HEK293 (cell line): Measurements from ENCODE around the gene IL15.
"Not testable (repeated sequence)": the region's sequence is repeated elsewhere in the genome, so short reads cannot be mapped to it uniquely, and the experiment has no call there.

Experiments used
- BCL11B ChIP-seq: fragments of 450-650 bp; formaldehyde crosslinking; IDR thresholded peaks from 2 replicates; pipeline ENCODE4 v1.5.1; 2016; ENCODE audit warnings: low read depth, missing biosample characterization, missing genetic modification characterization
- IKZF3 ChIP-seq: fragments of 450-650 bp; IDR thresholded peaks from 2 replicates; pipeline ENCODE4 v1.5.0; 2018; ENCODE audit warnings: missing biosample characterization, mild to moderate bottlenecking, missing genetic modification characterization, moderate library complexity
- ZBTB7A ChIP-seq: fragments of 450-650 bp; formaldehyde crosslinking; IDR thresholded peaks from 2 replicates; pipeline ENCODE4 v1.5.1; 2016; ENCODE audit warnings: low read depth, missing biosample characterization, missing genetic modification characterization
- ZNF133 ChIP-seq: fragments of 450-650 bp; formaldehyde crosslinking; IDR thresholded peaks from 2 replicates; pipeline ENCODE4 v1.5.1; 2016; ENCODE audit warnings: missing biosample characterization, missing genetic modification characterization
- ZNF202 ChIP-seq: fragments of 450-650 bp; formaldehyde crosslinking; IDR thresholded peaks from 2 replicates; pipeline ENCODE4 v1.5.1; 2016; ENCODE audit warnings: missing biosample characterization, missing genetic modification characterization, borderline replicate concordance
- TF ChIP-seq, protein P1 (sequence below): fragments of 450-650 bp; formaldehyde crosslinking; IDR thresholded peaks from 2 replicates; pipeline ENCODE4 v1.5.1; 2016; ENCODE audit warnings: missing biosample characterization, missing genetic modification characterization
- TF ChIP-seq, protein P2 (sequence below): fragments of 450-650 bp; formaldehyde crosslinking; IDR thresholded peaks from 2 replicates; pipeline ENCODE4 v1.5.1; 2016; ENCODE audit warnings: missing biosample characterization, missing genetic modification characterization

DNA sequence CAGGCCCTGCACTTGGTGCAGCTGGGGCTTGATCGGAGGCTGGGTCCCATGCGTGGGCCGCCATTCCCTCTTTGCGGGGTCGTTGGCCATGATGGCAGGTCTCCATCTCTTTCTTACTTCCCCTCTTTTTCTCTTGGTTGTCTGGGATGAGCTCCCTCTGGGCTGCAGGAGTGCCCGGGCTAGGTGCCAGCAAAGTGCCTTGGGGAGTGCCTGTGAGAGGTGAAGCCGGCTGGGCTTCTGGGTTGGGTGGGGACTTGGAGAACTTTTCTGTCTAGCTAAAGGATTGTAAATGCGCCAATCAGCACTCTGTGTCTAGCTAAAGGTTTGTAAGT lies 20.8 kb upstream of the IL15 start:
- TF ChIP-seq ZNF133, BCL11B, IKZF3, ZNF202, ZBTB7A (tag by site-specific recombination): not testable (repeated sequence)
- TF ChIP-seq, protein P1, sequence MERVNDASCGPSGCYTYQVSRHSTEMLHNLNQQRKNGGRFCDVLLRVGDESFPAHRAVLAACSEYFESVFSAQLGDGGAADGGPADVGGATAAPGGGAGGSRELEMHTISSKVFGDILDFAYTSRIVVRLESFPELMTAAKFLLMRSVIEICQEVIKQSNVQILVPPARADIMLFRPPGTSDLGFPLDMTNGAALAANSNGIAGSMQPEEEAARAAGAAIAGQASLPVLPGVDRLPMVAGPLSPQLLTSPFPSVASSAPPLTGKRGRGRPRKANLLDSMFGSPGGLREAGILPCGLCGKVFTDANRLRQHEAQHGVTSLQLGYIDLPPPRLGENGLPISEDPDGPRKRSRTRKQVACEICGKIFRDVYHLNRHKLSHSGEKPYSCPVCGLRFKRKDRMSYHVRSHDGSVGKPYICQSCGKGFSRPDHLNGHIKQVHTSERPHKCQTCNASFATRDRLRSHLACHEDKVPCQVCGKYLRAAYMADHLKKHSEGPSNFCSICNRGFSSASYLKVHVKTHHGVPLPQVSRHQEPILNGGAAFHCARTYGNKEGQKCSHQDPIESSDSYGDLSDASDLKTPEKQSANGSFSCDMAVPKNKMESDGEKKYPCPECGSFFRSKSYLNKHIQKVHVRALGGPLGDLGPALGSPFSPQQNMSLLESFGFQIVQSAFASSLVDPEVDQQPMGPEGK: not testable (repeated sequence)
- TF ChIP-seq, protein P2, sequence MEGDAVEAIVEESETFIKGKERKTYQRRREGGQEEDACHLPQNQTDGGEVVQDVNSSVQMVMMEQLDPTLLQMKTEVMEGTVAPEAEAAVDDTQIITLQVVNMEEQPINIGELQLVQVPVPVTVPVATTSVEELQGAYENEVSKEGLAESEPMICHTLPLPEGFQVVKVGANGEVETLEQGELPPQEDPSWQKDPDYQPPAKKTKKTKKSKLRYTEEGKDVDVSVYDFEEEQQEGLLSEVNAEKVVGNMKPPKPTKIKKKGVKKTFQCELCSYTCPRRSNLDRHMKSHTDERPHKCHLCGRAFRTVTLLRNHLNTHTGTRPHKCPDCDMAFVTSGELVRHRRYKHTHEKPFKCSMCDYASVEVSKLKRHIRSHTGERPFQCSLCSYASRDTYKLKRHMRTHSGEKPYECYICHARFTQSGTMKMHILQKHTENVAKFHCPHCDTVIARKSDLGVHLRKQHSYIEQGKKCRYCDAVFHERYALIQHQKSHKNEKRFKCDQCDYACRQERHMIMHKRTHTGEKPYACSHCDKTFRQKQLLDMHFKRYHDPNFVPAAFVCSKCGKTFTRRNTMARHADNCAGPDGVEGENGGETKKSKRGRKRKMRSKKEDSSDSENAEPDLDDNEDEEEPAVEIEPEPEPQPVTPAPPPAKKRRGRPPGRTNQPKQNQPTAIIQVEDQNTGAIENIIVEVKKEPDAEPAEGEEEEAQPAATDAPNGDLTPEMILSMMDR (tag by site-specific recombination): not testable (repeated sequence)
